Measurements from ENCODE around the gene CRYGN.

GRCh38 chr7:151402029-151402835 lies 37.7 kb downstream of the CRYGN start:
- TF ChIP-seq CTCF (IDR thresholded peaks at IDR 0.05): no peak
- no peak for TF ChIP-seq POLR2AphosphoS5 (IDR thresholded peaks at IDR 0.05)
- TF ChIP-seq POLR2A (IDR thresholded peaks at IDR 0.05): no peak
- no peak for TF ChIP-seq EP300 (IDR thresholded peaks at IDR 0.05)

Data from stomach (tissue), 4 donors.